Measurements from ENCODE around the gene POU2F3. TPM values are rescaled to one million over a fixed set of nuclear protein-coding genes. Genes with fewer than 3 reads are reported as not detected.

POU2F3 gene
- total RNA-seq, 1 donor from 2014 or later = 18.7 TPM

- peak; percentile 87 for DNase-seq
Observed at GRCh38 chr11:120210626-120211521, 29.1 kb upstream of the POU2F3 start, which contains the start of gene OAF. TSS of gene OAF (plus strand) at chr11:120211032. CDS start at chr11:120211280, 248 bp downstream.

- DNase-seq = no peak
Observed at GRCh38 chr11:120211522-120212258, 28.2 kb upstream of the POU2F3 start.

GRCh38 chr11:120212259-120212878 is 27.6 kb upstream of the POU2F3 start:
- no peak for DNase-seq

GRCh38 chr11:120212926-120213325 is 27.0 kb upstream of the POU2F3 start:
- DNase-seq = no peak

- no peak for DNase-seq
Observed at GRCh38 chr11:120214581-120214980, 25.4 kb upstream of the POU2F3 start.

GRCh38 chr11:120215634-120216033 is 24.3 kb upstream of the POU2F3 start:
- DNase-seq = no peak

- DNase-seq = no peak
Observed at GRCh38 chr11:120216426-120217102, 23.4 kb upstream of the POU2F3 start.

GRCh38 chr11:120217526-120217925 is 22.4 kb upstream of the POU2F3 start:
- no peak for DNase-seq

GRCh38 chr11:120217941-120218694 is 21.8 kb upstream of the POU2F3 start:
- peak; percentile 25 for DNase-seq

- DNase-seq = no peak
Observed at GRCh38 chr11:120218695-120219033, 21.3 kb upstream of the POU2F3 start.

- no peak for DNase-seq
Observed at GRCh38 chr11:120219232-120219937, 20.6 kb upstream of the POU2F3 start.

GRCh38 chr11:120219938-120220746 is 19.8 kb upstream of the POU2F3 start:
- no peak for DNase-seq

GRCh38 chr11:120220747-120221037 is 19.2 kb upstream of the POU2F3 start:
- DNase-seq = no peak

GRCh38 chr11:120221115-120221752 is 18.7 kb upstream of the POU2F3 start:
- DNase-seq = no peak

- DNase-seq = no peak
Observed at GRCh38 chr11:120222916-120223315, 17.0 kb upstream of the POU2F3 start.

- DNase-seq = no peak
Observed at GRCh38 chr11:120223793-120224192, 16.1 kb upstream of the POU2F3 start.

GRCh38 chr11:120224361-120224760 is 15.6 kb upstream of the POU2F3 start:
- no peak for DNase-seq

GRCh38 chr11:120224972-120225909 is 14.7 kb upstream of the POU2F3 start:
- peak; percentile 15 for DNase-seq

GRCh38 chr11:120226242-120226641 is 13.7 kb upstream of the POU2F3 start:
- no peak for DNase-seq

Data from skin of body (tissue), 2 donors.